DND-41 (cell line): ENCODE data around the gene TSPAN17.
A peak's percentile ranks its signal among the peaks of the same experiment; 100 is the strongest.

Experiments
- ATAC-seq: fragments of 200-7000 bp; cut with Tn5 transposase; 3 replicates; pipeline ENCODE4 v1.9.1; 2021; ENCODE audit warnings: low read depth; ENCODE audit not compliant: insufficient read depth
- DNase-seq: peaks from one replicate; pipeline ENCODE4 v3.0.0-alpha.2; 2020
- H2AFZ ChIP-seq: 2 replicates; pipeline ENCODE4 v1.6.0; 2012; ENCODE audit warnings: low read depth, low read length
- H3K27ac ChIP-seq: 2 replicates; pipeline ENCODE4 v1.5.1; 2012; ENCODE audit warnings: low read length, inconsistent platforms
- H3K27me3 ChIP-seq: fragments of 200-600 bp; sonication (generic); 2 replicates; pipeline ENCODE4 v1.6.0; 2012; ENCODE audit warnings: low read length, mild to moderate bottlenecking, inconsistent platforms; ENCODE audit not compliant: insufficient read depth, poor library complexity
- H3K36me3 ChIP-seq: 2 replicates; pipeline ENCODE4 v1.5.1; 2012; ENCODE audit warnings: low read length, inconsistent platforms; ENCODE audit not compliant: insufficient read depth
- H3K4me1 ChIP-seq: 2 replicates; pipeline ENCODE4 v1.5.1; 2012; ENCODE audit warnings: mild to moderate bottlenecking, low read length; ENCODE audit not compliant: insufficient read depth
- H3K4me2 ChIP-seq: 2 replicates; pipeline ENCODE4 v1.6.0; 2012; ENCODE audit warnings: mild to moderate bottlenecking, moderate library complexity, low read length, inconsistent platforms; ENCODE audit not compliant: insufficient read depth
- H3K4me3 ChIP-seq, 2 experiments: fragments of 200-600 bp in 1 of 2; shearing (Covaris generic) in 1 of 2; 2 replicates each; pipeline ENCODE4 v1.5.1; 2012 to 2016; ENCODE audit warnings: inconsistent platforms in 2 of 2, low read length in 2 of 2, mild to moderate bottlenecking in 2 of 2, low read depth in 1 of 2, moderate library complexity in 1 of 2
- H3K79me2 ChIP-seq: 2 replicates; pipeline ENCODE4 v1.6.0; 2012; ENCODE audit warnings: low read length, inconsistent platforms; ENCODE audit not compliant: insufficient read depth
- H3K9ac ChIP-seq: 2 replicates; pipeline ENCODE4 v1.6.0; 2012; ENCODE audit warnings: low read depth, mild to moderate bottlenecking, inconsistent platforms, low read length, moderate library complexity
- H3K9me3 ChIP-seq: 2 replicates; pipeline ENCODE4 v1.5.1; 2012; ENCODE audit warnings: low read length, moderate library complexity, mild to moderate bottlenecking, inconsistent platforms; ENCODE audit not compliant: insufficient read depth, severe bottlenecking
- H4K20me1 ChIP-seq: 2 replicates; pipeline ENCODE4 v1.6.0; 2012; ENCODE audit warnings: low read length; ENCODE audit not compliant: insufficient read depth
- EZH2 ChIP-seq: IDR thresholded peaks from 3 replicates; pipeline ENCODE4 v1.6.1; 2012; ENCODE audit warnings: borderline replicate concordance, low read depth, mild to moderate bottlenecking, moderate library complexity, low read length, inconsistent platforms; ENCODE audit not compliant: severe bottlenecking
- TF ChIP-seq, protein P1 (sequence below): IDR thresholded peaks from 2 replicates; pipeline ENCODE4 v1.5.1; 2012; ENCODE audit warnings: borderline replicate concordance, low read length, moderate library complexity, mild to moderate bottlenecking; ENCODE audit not compliant: poor library complexity, severe bottlenecking; ENCODE audit errors: extremely low read depth

The TSPAN17 gene

DNA sequence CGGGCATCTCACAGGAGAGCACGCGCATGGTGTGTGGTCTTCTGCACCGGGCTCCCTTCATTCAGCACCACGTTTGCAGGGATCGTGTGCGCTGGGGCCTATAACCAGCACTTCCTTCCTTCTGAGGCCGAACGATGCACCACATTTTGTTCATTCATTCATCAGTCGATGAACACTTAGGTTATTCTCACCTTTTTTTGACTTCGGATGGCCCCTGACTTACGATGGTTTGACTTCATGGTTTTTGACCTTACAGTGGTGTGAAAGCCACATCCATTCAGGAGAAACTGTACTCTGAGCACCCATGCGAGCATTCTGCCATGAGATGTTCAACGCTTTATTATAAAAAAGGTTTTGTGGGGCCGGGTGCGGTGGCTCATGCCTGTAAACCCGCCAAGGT is 27.5 kb downstream of the TSPAN17 start:
- H3K4me1 ChIP-seq, result no peaks in the 10 kb centered on the region
- peaks cover 3% of the 10 kb centered on the region; the same call in 1 of the 2 replicates for H4K20me1 ChIP-seq
- H3K4me3 ChIP-seq, result no peak overlapping the region
- H3K27ac ChIP-seq, result no peak overlapping the region
- H3K4me2 ChIP-seq, result no peak overlapping the region
- H2AFZ ChIP-seq, result no peak overlapping the region
- no peaks in the 10 kb centered on the region for H3K9me3 ChIP-seq
- DNase-seq (no peak), ATAC-seq (no peak)
- H3K36me3 ChIP-seq, result no peaks in the 10 kb centered on the region
- H3K27me3 ChIP-seq, result peaks cover 5% of the 10 kb centered on the region
- H3K79me2 ChIP-seq, result no peaks in the 10 kb centered on the region
- TF ChIP-seq, protein P1, sequence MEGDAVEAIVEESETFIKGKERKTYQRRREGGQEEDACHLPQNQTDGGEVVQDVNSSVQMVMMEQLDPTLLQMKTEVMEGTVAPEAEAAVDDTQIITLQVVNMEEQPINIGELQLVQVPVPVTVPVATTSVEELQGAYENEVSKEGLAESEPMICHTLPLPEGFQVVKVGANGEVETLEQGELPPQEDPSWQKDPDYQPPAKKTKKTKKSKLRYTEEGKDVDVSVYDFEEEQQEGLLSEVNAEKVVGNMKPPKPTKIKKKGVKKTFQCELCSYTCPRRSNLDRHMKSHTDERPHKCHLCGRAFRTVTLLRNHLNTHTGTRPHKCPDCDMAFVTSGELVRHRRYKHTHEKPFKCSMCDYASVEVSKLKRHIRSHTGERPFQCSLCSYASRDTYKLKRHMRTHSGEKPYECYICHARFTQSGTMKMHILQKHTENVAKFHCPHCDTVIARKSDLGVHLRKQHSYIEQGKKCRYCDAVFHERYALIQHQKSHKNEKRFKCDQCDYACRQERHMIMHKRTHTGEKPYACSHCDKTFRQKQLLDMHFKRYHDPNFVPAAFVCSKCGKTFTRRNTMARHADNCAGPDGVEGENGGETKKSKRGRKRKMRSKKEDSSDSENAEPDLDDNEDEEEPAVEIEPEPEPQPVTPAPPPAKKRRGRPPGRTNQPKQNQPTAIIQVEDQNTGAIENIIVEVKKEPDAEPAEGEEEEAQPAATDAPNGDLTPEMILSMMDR, result no peak
- no peak for TF ChIP-seq EZH2
- no peak overlapping the region for H3K9ac ChIP-seq

DNA sequence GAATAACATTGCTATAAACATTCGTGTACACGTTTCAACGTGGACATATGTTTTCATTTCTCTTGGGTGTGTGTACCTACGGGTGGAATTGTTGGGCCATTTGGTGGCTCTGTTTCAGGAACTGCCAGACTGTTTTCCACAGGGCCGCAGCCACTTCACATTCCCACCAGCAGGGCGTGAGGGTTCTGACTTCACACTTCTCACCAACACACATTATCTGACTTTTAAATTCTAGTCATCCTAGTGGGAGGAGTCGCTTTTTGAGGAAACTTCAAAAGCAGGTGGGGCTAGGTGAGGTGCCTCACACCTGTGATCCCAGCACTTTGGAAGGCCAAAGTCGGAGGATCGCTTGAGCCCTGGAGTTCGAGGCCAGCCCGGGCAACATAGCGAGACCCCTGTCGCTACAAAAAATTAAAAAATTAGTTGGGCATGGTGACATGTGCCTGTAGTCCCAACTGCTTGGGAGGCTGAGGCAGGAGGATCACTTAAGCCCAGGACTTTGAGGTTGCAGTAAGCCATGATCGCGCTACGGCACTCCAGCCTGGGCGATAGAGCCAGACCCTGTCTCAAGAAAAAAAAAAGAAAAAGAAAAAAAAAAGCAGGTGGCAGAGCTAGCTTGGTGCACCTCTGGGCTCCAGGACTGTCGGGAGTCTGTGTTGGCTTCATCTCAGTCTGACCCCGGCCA is 28.5 kb downstream of the TSPAN17 start:
- no peaks in the 10 kb centered on the region for H3K4me1 ChIP-seq
- H3K9me3 ChIP-seq, result no peaks in the 10 kb centered on the region
- no peak overlapping the region for H3K4me2 ChIP-seq
- no peak overlapping the region for H3K4me3 ChIP-seq
- H3K27ac ChIP-seq, result no peak overlapping the region
- H2AFZ ChIP-seq, result no peak overlapping the region
- ATAC-seq (no peak), DNase-seq (no peak)
- H3K9ac ChIP-seq, result no peak overlapping the region
- no peaks in the 10 kb centered on the region for H3K79me2 ChIP-seq
- TF ChIP-seq, protein P1, result peak; percentile 31
- TF ChIP-seq EZH2, result no peak
- peaks cover 2% of the 10 kb centered on the region for H3K27me3 ChIP-seq
- H4K20me1 ChIP-seq, result no peaks in the 10 kb centered on the region; the same call in 1 of the 2 replicates
- H3K36me3 ChIP-seq, result no peaks in the 10 kb centered on the region

DNA sequence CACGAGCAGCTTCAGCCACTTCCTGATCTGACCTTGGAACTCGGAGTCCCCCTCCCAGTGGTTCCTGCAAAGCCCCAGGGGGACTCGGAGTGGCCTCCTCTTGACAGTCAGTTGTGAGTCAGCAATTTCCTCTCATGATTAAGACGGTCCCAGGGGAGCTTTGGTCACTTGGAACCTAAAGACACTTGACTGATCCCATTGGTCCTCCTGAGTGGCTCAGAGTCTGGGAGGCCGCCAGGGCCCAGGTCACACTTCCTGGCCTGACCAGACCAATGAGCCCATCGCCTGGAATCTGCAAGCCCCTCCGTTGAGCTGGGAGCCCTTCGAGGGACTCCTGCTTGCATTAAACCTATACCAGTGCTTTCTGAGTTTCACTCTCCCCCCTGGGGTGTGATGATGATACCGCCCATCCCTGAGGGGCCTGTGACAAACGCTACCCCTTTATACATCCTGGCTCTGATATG is 29.1 kb downstream of the TSPAN17 start:
- Histone ChIP-seq H3K4me1 (no peaks in the 10 kb centered on the region), H3K4me3 (no peak overlapping the region), H3K4me2 (no peak overlapping the region), H3K79me2 (no peaks in the 10 kb centered on the region), H3K9me3 (no peaks in the 10 kb centered on the region), H4K20me1 (no peaks in the 10 kb centered on the region; the same call in 1 of the 2 replicates), H3K36me3 (no peaks in the 10 kb centered on the region), H3K9ac (no peak overlapping the region), H3K27me3 (peaks cover 2% of the 10 kb centered on the region), H3K27ac (no peak overlapping the region), H2AFZ (no peak overlapping the region)
- ATAC-seq, result no peak
- no peak for DNase-seq
- TF ChIP-seq, protein P1, result no peak
- no peak for TF ChIP-seq EZH2
